Fibroblast of lung (primary cell): Measurements from ENCODE around the gene PRDM16. TPM values are rescaled to one million over a fixed set of nuclear protein-coding genes. Genes with fewer than 3 reads are reported as not detected.

ENCODE experiments used
- DNase-seq, 2 donors: peaks; one replicate each; pipeline versions ENCODE4 v3.0.0 to v3.0.0-alpha.2; 2010; ENCODE audit warnings: low read depth in 2 of 2
- H2AFZ ChIP-seq: 2 replicates; pipeline ENCODE4 v1.5.1; 2012; ENCODE audit warnings: low read length, control low read depth, inconsistent platforms
- H3K27ac ChIP-seq: 2 replicates; pipeline ENCODE4 v1.5.1; 2011; ENCODE audit warnings: low read length, control low read depth; ENCODE audit not compliant: insufficient read depth
- H3K27me3 ChIP-seq: 2 replicates; pipeline ENCODE4 v1.5.1; 2011; ENCODE audit warnings: mild to moderate bottlenecking, low read length; ENCODE audit not compliant: control insufficient read depth, insufficient read depth
- H3K36me3 ChIP-seq: 2 replicates; pipeline ENCODE4 v1.5.1; 2011; ENCODE audit warnings: low read length; ENCODE audit not compliant: control insufficient read depth, insufficient read depth
- H3K4me1 ChIP-seq: 2 replicates; pipeline ENCODE4 v1.5.1; 2011; ENCODE audit warnings: low read length; ENCODE audit not compliant: control insufficient read depth, insufficient read depth; ENCODE audit errors: extremely low read depth
- H3K4me2 ChIP-seq: 2 replicates; pipeline ENCODE4 v1.5.1; 2011; ENCODE audit warnings: low read length, control low read depth; ENCODE audit not compliant: insufficient read depth; ENCODE audit errors: extremely low read depth
- H3K4me3 ChIP-seq, 4 experiments: fragments of 200-600 bp in 1 of 4; sonication (generic) in 1 of 4; replicated peaks in 1 of 4; 2 replicates each; pipeline ENCODE4 v1.5.1; 2011 to 2016; ENCODE audit warnings: low read length in 4 of 4, low read depth in 3 of 4, mild to moderate bottlenecking in 3 of 4, control low read depth in 2 of 4, inconsistent platforms in 1 of 4, mixed read lengths in 1 of 4; ENCODE audit not compliant: insufficient read depth in 1 of 4; ENCODE audit errors: control extremely low read depth in 1 of 4
- H3K79me2 ChIP-seq: 2 replicates; pipeline ENCODE4 v1.5.1; 2012; ENCODE audit warnings: mild to moderate bottlenecking, low read length, inconsistent platforms; ENCODE audit not compliant: control insufficient read depth, insufficient read depth
- H3K9ac ChIP-seq: 2 replicates; pipeline ENCODE4 v1.5.1; 2011; ENCODE audit warnings: mild to moderate bottlenecking, low read length, control low read depth; ENCODE audit not compliant: insufficient read depth
- H3K9me3 ChIP-seq: 2 replicates; pipeline ENCODE4 v1.5.1; 2012; ENCODE audit warnings: low read depth, low read length; ENCODE audit not compliant: control insufficient read depth, insufficient read depth
- H4K20me1 ChIP-seq: 2 replicates; pipeline ENCODE4 v1.5.1; 2011; ENCODE audit warnings: low read length; ENCODE audit not compliant: control insufficient read depth, insufficient read depth; ENCODE audit errors: extremely low read depth
- CTCF ChIP-seq, 2 donors: IDR thresholded peaks in 1 of 2; conservative IDR thresholded peaks in 1 of 2; 1 replicate in 1 of 2; 2 replicates in 1 of 2; pipeline ENCODE4 v1.5.1; 2011 to 2012; ENCODE audit warnings: low read length in 2 of 2, control low read depth in 1 of 2, inconsistent platforms in 1 of 2, low read depth in 1 of 2, mild to moderate bottlenecking in 1 of 2
- EZH2 ChIP-seq: IDR thresholded peaks from 2 replicates; pipeline ENCODE4 v1.5.1; 2012; ENCODE audit warnings: low read length, control low read depth, mild to moderate bottlenecking; ENCODE audit errors: missing control alignments
- polyA plus RNA-seq, 2 donors: library from polyadenylated mRNA; depleted of rRNA in 1 of 2; stranded (reverse) in 1 of 2; unstranded in 1 of 2; fragments of >200 nt; gene quantifications; 2 replicates each; pipeline ENCODE4 v1.2.1, GENCODE V29; 2011 to 2012; ENCODE audit warnings: missing spikeins in 1 of 2
- total RNA-seq: library from RNA; depleted of rRNA; stranded (reverse); fragments of >200 nt; gene quantifications from 2 replicates; pipeline ENCODE4 v1.2.1, GENCODE V29; 2014

The PRDM16 gene
- total and polyA plus RNA-seq, 2 donors (not counting 1 experiment from before 2014, with no cell fraction given), result 0.30 to 1.8 TPM

- no peak for DNase-seq
- no peaks in the 10 kb centered on the region for H3K79me2 ChIP-seq
- no peak overlapping the region for H3K4me3 ChIP-seq
- TF ChIP-seq CTCF (conservative IDR thresholded peaks at IDR 0.05 in 1 of 2, IDR thresholded peaks at IDR 0.05 in 1 of 2; ENCODE audit: low read depth in 1 of 2, low read length in 2 of 2) (no peak), EZH2 (no peak)
- H2AFZ ChIP-seq, result no peak overlapping the region
- H3K9me3 ChIP-seq, result no peaks in the 10 kb centered on the region
- no peak overlapping the region for H3K4me2 ChIP-seq
- H3K9ac ChIP-seq, result no peak overlapping the region
- no peak overlapping the region for H3K27ac ChIP-seq
- H4K20me1 ChIP-seq, result no peaks in the 10 kb centered on the region
- H3K4me1 ChIP-seq, result no peaks in the 10 kb centered on the region
- H3K36me3 ChIP-seq, result no peaks in the 10 kb centered on the region
- H3K27me3 ChIP-seq, result no peaks in the 10 kb centered on the region
Measured at GRCh38 chr1:3370856-3371703, 302.1 kb downstream of the PRDM16 start.

- Histone ChIP-seq H3K27me3 (no peaks in the 10 kb centered on the region), H2AFZ (no peak overlapping the region), H3K27ac (no peak overlapping the region), H3K9me3 (no peaks in the 10 kb centered on the region), H3K4me1 (no peaks in the 10 kb centered on the region), H3K4me3 (no peak overlapping the region), H3K4me2 (no peak overlapping the region), H3K36me3 (no peaks in the 10 kb centered on the region), H3K9ac (no peak overlapping the region), H4K20me1 (no peaks in the 10 kb centered on the region), H3K79me2 (no peaks in the 10 kb centered on the region)
- no peak for DNase-seq
- TF ChIP-seq EZH2 (no peak), CTCF (conservative IDR thresholded peaks at IDR 0.05 in 1 of 2, IDR thresholded peaks at IDR 0.05 in 1 of 2; ENCODE audit: low read depth in 1 of 2, low read length in 2 of 2) (no peak)
Measured at GRCh38 chr1:3372317-3372716, 303.3 kb downstream of the PRDM16 start.

GRCh38 chr1:3373175-3373574, 304.2 kb downstream of the PRDM16 start:
- no peak overlapping the region for H2AFZ ChIP-seq
- H3K27me3 ChIP-seq, result no peaks in the 10 kb centered on the region
- H4K20me1 ChIP-seq, result no peaks in the 10 kb centered on the region
- H3K27ac ChIP-seq, result no peak overlapping the region
- no peaks in the 10 kb centered on the region for H3K79me2 ChIP-seq
- no peaks in the 10 kb centered on the region for H3K4me1 ChIP-seq
- no peak overlapping the region for H3K4me3 ChIP-seq
- H3K36me3 ChIP-seq, result no peaks in the 10 kb centered on the region
- no peaks in the 10 kb centered on the region for H3K9me3 ChIP-seq
- no peak for TF ChIP-seq CTCF (conservative IDR thresholded peaks at IDR 0.05 in 1 of 2, IDR thresholded peaks at IDR 0.05 in 1 of 2; ENCODE audit: low read depth in 1 of 2, low read length in 2 of 2)
- no peak for TF ChIP-seq EZH2
- no peak for DNase-seq
- H3K4me2 ChIP-seq, result no peak overlapping the region
- H3K9ac ChIP-seq, result no peak overlapping the region
